Glomerular endothelial cell (primary cell): Measurements from ENCODE around the gene DCAF16. TPM values are rescaled to one million over a fixed set of nuclear protein-coding genes. Genes with fewer than 3 reads are reported as not detected.

Experiments
- total RNA-seq: library from RNA; depleted of rRNA; stranded (reverse); fragments of >200 nt; gene quantifications from 2 replicates; pipeline ENCODE4 v1.2.3, GENCODE V29; 2015

Gene DCAF16
- total RNA-seq, 1 donor from 2014 or later = 26.0 TPM

Other genes starting within 250 kb of the DCAF16 start
- gene LAP3, start 233.6 kb downstream of the DCAF16 start, total RNA-seq = 134 and 268 TPM in 2 replicates
- 6.0 and 9.3 TPM in 2 replicates for gene MED28, start 196.1 kb downstream of the DCAF16 start, total RNA-seq
- gene FAM184B, start 29.1 kb downstream of the DCAF16 start, total RNA-seq = not detected in 2 replicates
- gene NCAPG, start 222 bp upstream of the DCAF16 start, total RNA-seq = 7.3 and 10.0 TPM in 2 replicates
- 14.9 and 19.4 TPM in 2 replicates for gene LCORL, start 211.0 kb upstream of the DCAF16 start, total RNA-seq